GM20000 (cell line): Measurements from ENCODE around the gene PPP4R2.
"Not testable (repeated sequence)": the region's sequence is repeated elsewhere in the genome, so short reads cannot be mapped to it uniquely, and the experiment has no call there.

Experiments
- DNase-seq: peaks from one replicate; pipeline ENCODE4 v3.0.0; 2012; ENCODE audit warnings: low spot score
- CTCF ChIP-seq: IDR thresholded peaks from 2 replicates; pipeline ENCODE4 v1.5.1; 2012; ENCODE audit warnings: mild to moderate bottlenecking, control low read depth; ENCODE audit errors: extremely low read depth, missing control alignments

The PPP4R2 gene

GRCh38 chr3:73056014-73056844 is 59.6 kb downstream of the PPP4R2 start:
- TF ChIP-seq CTCF = peak; percentile 12
- no peak for DNase-seq

GRCh38 chr3:73056845-73057150 is 60.2 kb downstream of the PPP4R2 start:
- no peak for DNase-seq
- no peak for TF ChIP-seq CTCF

- no peak for DNase-seq
- no peak for TF ChIP-seq CTCF
These were observed 63.7 kb downstream of the PPP4R2 start for GRCh38 chr3:73060302-73060723.

- DNase-seq = no peak
- no peak for TF ChIP-seq CTCF
These were observed 64.8 kb downstream of the PPP4R2 start, which contains the start of gene EBLN2 for GRCh38 chr3:73061416-73061815. Gene EBLN2 (plus strand): TSS chr3:73061659. CDS start chr3:73062082, 423 bp downstream.

GRCh38 chr3:73066243-73066642 is 69.6 kb downstream of the PPP4R2 start:
- not testable (repeated sequence) for DNase-seq

- no peak for DNase-seq
- TF ChIP-seq CTCF = no peak
These were observed 71.8 kb downstream of the PPP4R2 start for GRCh38 chr3:73068419-73068818.

- no peak for DNase-seq
- TF ChIP-seq CTCF = no peak
These were observed 72.6 kb downstream of the PPP4R2 start for GRCh38 chr3:73069187-73069586.
